ENCODE measurements around the gene AGAP3.

The AGAP3 gene

GRCh38 chr7:151068069-151068773, 18.1 kb upstream of the AGAP3 start:
- Histone ChIP-seq H3K36me3 (ENCODE audit: insufficient read depth, insufficient read length, low read length) (peaks cover 81% of the 10 kb centered on the region), H3K4me1 (ENCODE audit: insufficient read depth, insufficient read length) (peaks cover 7% of the 10 kb centered on the region), H3K9ac (ENCODE audit: insufficient read length, low read depth) (no peak overlapping the region), H3K27me3 (ENCODE audit: insufficient read depth, insufficient read length) (no peaks in the 10 kb centered on the region), H3K9me3 (ENCODE audit: insufficient read depth, low read length) (no peaks in the 10 kb centered on the region), H3K4me3 (ENCODE audit: insufficient read length, low read depth) (no peak overlapping the region)
- no peak for TF ChIP-seq YY1 (IDR thresholded peaks at IDR 0.05; ENCODE audit: insufficient read depth, insufficient read length)
- TF ChIP-seq SUZ12 (IDR thresholded peaks at IDR 0.05; ENCODE audit: extremely low read depth, insufficient read depth, insufficient read length), result no peak
- TF ChIP-seq ZNF274 (IDR thresholded peaks at IDR 0.05; ENCODE audit: low read depth, low read length), result no peak
- no peak for DNase-seq (ENCODE audit: low read depth, low spot score)

GRCh38 chr7:151069841-151070573, 16.3 kb upstream of the AGAP3 start:
- no peaks in the 10 kb centered on the region for H3K9me3 ChIP-seq (ENCODE audit: insufficient read depth, low read length)

GRCh38 chr7:151070574-151070960, 15.7 kb upstream of the AGAP3 start:
- Histone ChIP-seq H3K36me3 (ENCODE audit: insufficient read depth, insufficient read length, low read length) (peaks cover 86% of the 10 kb centered on the region), H3K9ac (ENCODE audit: insufficient read length, low read depth) (no peak overlapping the region), H3K4me1 (ENCODE audit: insufficient read depth, insufficient read length) (peaks cover 4% of the 10 kb centered on the region), H3K9me3 (ENCODE audit: insufficient read depth, low read length) (no peaks in the 10 kb centered on the region), H3K27me3 (ENCODE audit: insufficient read depth, insufficient read length) (no peaks in the 10 kb centered on the region), H3K4me3 (ENCODE audit: insufficient read length, low read depth) (no peak overlapping the region)
- TF ChIP-seq YY1 (IDR thresholded peaks at IDR 0.05; ENCODE audit: insufficient read depth, insufficient read length) (no peak), ZNF274 (IDR thresholded peaks at IDR 0.05; ENCODE audit: low read depth, low read length) (no peak), SUZ12 (IDR thresholded peaks at IDR 0.05; ENCODE audit: extremely low read depth, insufficient read depth, insufficient read length) (no peak)
- DNase-seq (ENCODE audit: low read depth, low spot score), result no peak

More at GRCh38 chr7:151069841-151070573, 16.3 kb upstream of the AGAP3 start:
- TF ChIP-seq ZNF274 (IDR thresholded peaks at IDR 0.05; ENCODE audit: low read depth, low read length) (no peak), YY1 (IDR thresholded peaks at IDR 0.05; ENCODE audit: insufficient read depth, insufficient read length) (no peak), SUZ12 (IDR thresholded peaks at IDR 0.05; ENCODE audit: extremely low read depth, insufficient read depth, insufficient read length) (no peak)
- Histone ChIP-seq H3K27me3 (ENCODE audit: insufficient read depth, insufficient read length) (no peaks in the 10 kb centered on the region), H3K36me3 (ENCODE audit: insufficient read depth, insufficient read length, low read length) (peaks cover 86% of the 10 kb centered on the region), H3K4me1 (ENCODE audit: insufficient read depth, insufficient read length) (peaks cover 2% of the 10 kb centered on the region), H3K9ac (ENCODE audit: insufficient read length, low read depth) (no peak overlapping the region), H3K4me3 (ENCODE audit: insufficient read length, low read depth) (no peak overlapping the region)
- DNase-seq (ENCODE audit: low read depth, low spot score), result no peak

- H3K9ac ChIP-seq (ENCODE audit: insufficient read length, low read depth), result no peak overlapping the region
- TF ChIP-seq SUZ12 (IDR thresholded peaks at IDR 0.05; ENCODE audit: extremely low read depth, insufficient read depth, insufficient read length) (no peak), YY1 (IDR thresholded peaks at IDR 0.05; ENCODE audit: insufficient read depth, insufficient read length) (no peak)
- peaks cover 86% of the 10 kb centered on the region for H3K36me3 ChIP-seq (ENCODE audit: insufficient read depth, insufficient read length, low read length)
These were observed 15.0 kb upstream of the AGAP3 start for GRCh38 chr7:151071032-151071866.

GRCh38 chr7:151073990-151074389, 12.3 kb upstream of the AGAP3 start:
- Histone ChIP-seq H3K4me1 (ENCODE audit: insufficient read depth, insufficient read length) (peaks cover 11% of the 10 kb centered on the region), H3K27me3 (ENCODE audit: insufficient read depth, insufficient read length) (no peaks in the 10 kb centered on the region), H3K9me3 (ENCODE audit: insufficient read depth, low read length) (no peaks in the 10 kb centered on the region), H3K9ac (ENCODE audit: insufficient read length, low read depth) (no peak overlapping the region), H3K36me3 (ENCODE audit: insufficient read depth, insufficient read length, low read length) (peaks cover 81% of the 10 kb centered on the region), H3K4me3 (ENCODE audit: insufficient read length, low read depth) (no peak overlapping the region)
- TF ChIP-seq YY1 (IDR thresholded peaks at IDR 0.05; ENCODE audit: insufficient read depth, insufficient read length) (no peak), ZNF274 (IDR thresholded peaks at IDR 0.05; ENCODE audit: low read depth, low read length) (no peak), SUZ12 (IDR thresholded peaks at IDR 0.05; ENCODE audit: extremely low read depth, insufficient read depth, insufficient read length) (no peak)
- no peak for DNase-seq (ENCODE audit: low read depth, low spot score)

More at GRCh38 chr7:151071032-151071866, 15.0 kb upstream of the AGAP3 start:
- H3K9me3 ChIP-seq (ENCODE audit: insufficient read depth, low read length), result no peaks in the 10 kb centered on the region
- H3K4me1 ChIP-seq (ENCODE audit: insufficient read depth, insufficient read length), result peaks cover 8% of the 10 kb centered on the region
- no peaks in the 10 kb centered on the region for H3K27me3 ChIP-seq (ENCODE audit: insufficient read depth, insufficient read length)
- no peak overlapping the region for H3K4me3 ChIP-seq (ENCODE audit: insufficient read length, low read depth)
- no peak for DNase-seq (ENCODE audit: low read depth, low spot score)

GRCh38 chr7:151074817-151075661, 11.2 kb upstream of the AGAP3 start:
- Histone ChIP-seq H3K9ac (ENCODE audit: insufficient read length, low read depth) (no peak overlapping the region), H3K27me3 (ENCODE audit: insufficient read depth, insufficient read length) (no peaks in the 10 kb centered on the region)

More at GRCh38 chr7:151074817-151075661, 11.2 kb upstream of the AGAP3 start:
- Histone ChIP-seq H3K4me3 (ENCODE audit: insufficient read length, low read depth) (no peak overlapping the region), H3K9me3 (ENCODE audit: insufficient read depth, low read length) (no peaks in the 10 kb centered on the region), H3K4me1 (ENCODE audit: insufficient read depth, insufficient read length) (peaks cover 19% of the 10 kb centered on the region), H3K36me3 (ENCODE audit: insufficient read depth, insufficient read length, low read length) (peaks cover 79% of the 10 kb centered on the region)
- TF ChIP-seq SUZ12 (IDR thresholded peaks at IDR 0.05; ENCODE audit: extremely low read depth, insufficient read depth, insufficient read length) (no peak), ZNF274 (IDR thresholded peaks at IDR 0.05; ENCODE audit: low read depth, low read length) (no peak)
- DNase-seq (ENCODE audit: low read depth, low spot score), result no peak
